Testis (tissue), 3 donors: Measurements from ENCODE around the gene FBLN1. TPM values are rescaled to one million over a fixed set of nuclear protein-coding genes. Genes with fewer than 3 reads are reported as not detected.
"Not testable (repeated sequence)": the region's sequence is repeated elsewhere in the genome, so short reads cannot be mapped to it uniquely, and the experiment has no call there.

Experiments used
- DNase-seq: peaks from one replicate; pipeline ENCODE4 v3.0.0-alpha.2; 2019
- H3K27ac ChIP-seq, 2 donors: fragments of 200-600 bp; sonication (generic); one replicate each; pipeline ENCODE4 v1.5.1; 2019
- H3K27me3 ChIP-seq: fragments of 200-600 bp; sonication (generic); one replicate; pipeline ENCODE4 v1.5.1; 2019
- H3K36me3 ChIP-seq: fragments of 200-600 bp; sonication (generic); one replicate; pipeline ENCODE4 v1.5.1; 2017; ENCODE audit warnings: low read depth; ENCODE audit errors: missing control alignments
- H3K4me1 ChIP-seq: fragments of 200-600 bp; sonication (generic); one replicate; pipeline ENCODE4 v1.5.1; 2019
- H3K4me3 ChIP-seq, 2 donors: fragments of 200-600 bp; sonication (generic); one replicate each; pipeline ENCODE4 v1.5.1; 2017 to 2019
- H3K9me3 ChIP-seq: fragments of 200-600 bp; sonication (generic); one replicate; pipeline ENCODE4 v1.5.1; 2017
- CTCF ChIP-seq, 3 experiments: fragments of 450-650 bp in 2 of 3; fragments of 200-600 bp in 1 of 3; sonication (generic) in 1 of 3; IDR thresholded peaks; one replicate each; pipeline ENCODE4 v1.5.1; 2016 to 2019; ENCODE audit warnings: antibody characterized with exemption in 3 of 3, mild to moderate bottlenecking in 2 of 3, moderate library complexity in 1 of 3
- POLR2A ChIP-seq: fragments of 450-650 bp; IDR thresholded peaks from one replicate; pipeline ENCODE4 v1.6.1; 2017; ENCODE audit warnings: antibody characterized with exemption, mild to moderate bottlenecking, moderate library complexity
- WGBS, 2 donors: methylation state at CpG; one replicate each; pipeline ENCODE4 v1.1.5; 2018; 5-methylcytosine and 5-hydroxymethylcytosine counted together
- intact Hi-C: fragments of 100-400 bp; cut with DNase I; formaldehyde crosslinking; loops from one replicate; pipeline ENCODE4 v1.15.1; 2023; ENCODE audit warnings: low total_unique reads
- polyA plus RNA-seq: library from polyadenylated mRNA; stranded (reverse); fragments of 350-450 nt; fragmentation: Illumina TruSeq; extraction: RNeasy Lipid Tissue Mini Kit (QIAGEN cat#74804); gene quantifications from one replicate; pipeline ENCODE4 v1.2.3, GENCODE V29; 2014; ENCODE audit warnings: low read depth, low replicate concordance; ENCODE audit not compliant: insufficient read depth
- total RNA-seq, 2 donors: library from RNA; depleted of rRNA; stranded (reverse); fragments of >200 nt; gene quantifications; one replicate each; pipeline ENCODE4 v1.2.3, GENCODE V29; 2016

The FBLN1 gene
- total and polyA plus RNA-seq, 3 donors from 2014 or later: 32.4 to 154 (median 42.2) TPM

- H3K4me1 ChIP-seq: peaks cover 5% of the 10 kb centered on the region
- no peak overlapping the region for H3K4me3 ChIP-seq
- WGBS, 2 donors: 57 to 63% methylated on average over 3 of the region's 3 CpGs
- intact Hi-C loops: no loop called here
- no peaks in the 10 kb centered on the region for H3K36me3 ChIP-seq
- H3K27me3 ChIP-seq: no peaks in the 10 kb centered on the region
- TF ChIP-seq POLR2A: no peak
- TF ChIP-seq CTCF (IDR thresholded peaks at IDR 0.05): no peak
- H3K9me3 ChIP-seq: no peaks in the 10 kb centered on the region
- DNase-seq: no peak
- no peak overlapping the region for H3K27ac ChIP-seq
Measured at GRCh38 chr22:45603619-45604018, 100.9 kb downstream of the FBLN1 start.

GRCh38 chr22:45608045-45608444, 105.4 kb downstream of the FBLN1 start:
- H3K36me3 ChIP-seq, H3K27me3 ChIP-seq, intact Hi-C loops, H3K9me3 ChIP-seq, H3K4me1 ChIP-seq, DNase-seq, H3K4me3 ChIP-seq, H3K27ac ChIP-seq: not testable (repeated sequence)
- WGBS, 2 donors: 90% methylated on average over 11 of the region's 11 CpGs

GRCh38 chr22:45608763-45609180, 106.1 kb downstream of the FBLN1 start:
- H3K27ac ChIP-seq: no peak overlapping the region
- TF ChIP-seq CTCF (IDR thresholded peaks at IDR 0.05): no peak
- no peak for TF ChIP-seq POLR2A
- H3K9me3 ChIP-seq: no peaks in the 10 kb centered on the region
- H3K27me3 ChIP-seq: no peaks in the 10 kb centered on the region
- intact Hi-C loops: no loop called here
- no peaks in the 10 kb centered on the region for H3K4me1 ChIP-seq
- no peak overlapping the region for H3K4me3 ChIP-seq
- WGBS, 2 donors: 81 to 89% methylated on average over 8 of the region's 8 CpGs
- H3K36me3 ChIP-seq: no peaks in the 10 kb centered on the region
- DNase-seq: no peak

GRCh38 chr22:45612451-45612901, 109.8 kb downstream of the FBLN1 start:
- intact Hi-C loops: no loop called here
- 60 to 70% methylated on average over 15 of the region's 15 CpGs for WGBS, 2 donors

GRCh38 chr22:45612940-45613339, 110.3 kb downstream of the FBLN1 start:
- H3K4me3 ChIP-seq: no peak overlapping the region
- H3K27ac ChIP-seq: no peak overlapping the region
- intact Hi-C loops: no loop called here
- H3K9me3 ChIP-seq: no peaks in the 10 kb centered on the region
- DNase-seq: no peak
- TF ChIP-seq POLR2A (no peak), CTCF (IDR thresholded peaks at IDR 0.05) (no peak)
- no peaks in the 10 kb centered on the region for H3K36me3 ChIP-seq
- no peaks in the 10 kb centered on the region for H3K27me3 ChIP-seq
- 62 to 76% methylated on average over 7 to 15 of the region's 15 CpGs for WGBS, 2 donors
- no peaks in the 10 kb centered on the region for H3K4me1 ChIP-seq

More at GRCh38 chr22:45612451-45612901, 109.8 kb downstream of the FBLN1 start:
- H3K27ac ChIP-seq: no peak overlapping the region
- no peak for TF ChIP-seq CTCF (IDR thresholded peaks at IDR 0.05)
- TF ChIP-seq POLR2A: no peak
- H3K4me1 ChIP-seq: no peaks in the 10 kb centered on the region
- DNase-seq: no peak
- no peaks in the 10 kb centered on the region for H3K36me3 ChIP-seq
- H3K4me3 ChIP-seq: no peak overlapping the region
- no peaks in the 10 kb centered on the region for H3K9me3 ChIP-seq
- no peaks in the 10 kb centered on the region for H3K27me3 ChIP-seq
